ENCODE results near the gene ZXDC.
A peak's percentile ranks its signal among the peaks of the same experiment; 100 is the strongest.

The ZXDC gene

DNA sequence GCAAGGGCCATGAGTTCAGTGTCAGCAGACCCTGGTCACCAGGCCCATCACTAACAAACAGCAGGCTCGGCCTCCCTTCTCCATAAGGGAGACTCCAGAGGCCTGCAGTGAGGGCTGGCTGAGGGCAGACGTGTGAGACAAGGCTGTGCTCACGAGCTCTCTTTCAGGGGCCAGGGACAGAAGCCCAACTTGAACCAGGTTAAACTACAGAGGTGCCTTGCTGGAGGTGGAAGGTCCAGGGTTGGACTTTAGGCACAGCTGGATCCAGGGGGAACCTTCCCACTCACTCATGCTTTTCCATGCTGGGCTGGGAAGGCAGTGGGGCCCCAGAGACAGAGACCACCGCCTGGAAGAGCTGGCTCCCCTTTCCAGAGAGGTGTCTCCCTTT is 62.0 kb downstream of the ZXDC start:
- DNase-seq = no peak

GRCh38 chr3:126412841-126413692 is 62.6 kb downstream of the ZXDC start:
- DNase-seq = no peak

GRCh38 chr3:126408099-126408498 is 67.6 kb downstream of the ZXDC start:
- DNase-seq = no peak

GRCh38 chr3:126407412-126408044 is 68.2 kb downstream of the ZXDC start:
- no peak for DNase-seq

DNA sequence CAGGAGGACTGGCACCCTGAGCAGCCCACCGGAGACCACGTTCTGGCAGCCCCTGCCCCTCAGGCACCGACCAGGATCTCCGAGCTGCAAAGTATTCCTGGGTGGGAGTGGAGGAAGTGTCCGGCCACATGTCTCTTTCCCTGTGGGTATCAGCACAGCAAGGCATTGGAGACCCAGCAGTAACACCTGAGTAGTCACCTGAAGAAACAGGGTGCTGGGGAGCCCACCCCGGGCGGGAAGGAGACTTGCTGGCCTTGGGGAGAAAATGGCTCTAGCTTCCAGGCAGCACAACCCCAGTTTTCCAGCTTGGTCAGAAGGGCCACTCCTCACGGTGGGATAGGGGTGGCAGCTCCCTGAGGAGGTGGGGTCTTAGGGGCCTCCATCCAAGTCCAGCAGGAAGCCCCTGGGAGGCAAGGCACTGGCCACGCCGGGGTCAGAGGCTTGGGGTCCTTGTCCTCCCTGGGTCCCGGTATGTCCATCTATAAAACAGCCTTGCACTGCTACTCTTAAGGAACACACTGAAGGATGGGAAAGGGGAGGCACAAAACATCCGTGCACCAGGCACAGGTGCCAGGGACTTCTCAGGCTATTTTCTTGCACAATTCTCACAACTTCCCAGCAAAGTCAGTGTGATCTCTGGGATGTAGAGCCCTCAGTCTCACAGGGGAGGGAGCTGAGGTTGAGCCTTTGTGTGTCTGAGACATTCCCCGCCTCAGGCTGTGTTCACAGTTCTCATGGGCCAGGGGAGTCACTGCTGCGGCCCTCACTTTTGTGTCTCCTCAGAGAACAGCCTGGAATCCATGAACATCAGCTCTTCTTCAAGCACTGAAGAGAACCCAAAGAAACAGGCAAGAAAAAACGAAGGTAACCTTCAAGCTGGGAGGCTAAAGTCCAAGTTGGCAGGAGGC is 69.0 kb downstream of the ZXDC start:
- no peak for DNase-seq

DNA sequence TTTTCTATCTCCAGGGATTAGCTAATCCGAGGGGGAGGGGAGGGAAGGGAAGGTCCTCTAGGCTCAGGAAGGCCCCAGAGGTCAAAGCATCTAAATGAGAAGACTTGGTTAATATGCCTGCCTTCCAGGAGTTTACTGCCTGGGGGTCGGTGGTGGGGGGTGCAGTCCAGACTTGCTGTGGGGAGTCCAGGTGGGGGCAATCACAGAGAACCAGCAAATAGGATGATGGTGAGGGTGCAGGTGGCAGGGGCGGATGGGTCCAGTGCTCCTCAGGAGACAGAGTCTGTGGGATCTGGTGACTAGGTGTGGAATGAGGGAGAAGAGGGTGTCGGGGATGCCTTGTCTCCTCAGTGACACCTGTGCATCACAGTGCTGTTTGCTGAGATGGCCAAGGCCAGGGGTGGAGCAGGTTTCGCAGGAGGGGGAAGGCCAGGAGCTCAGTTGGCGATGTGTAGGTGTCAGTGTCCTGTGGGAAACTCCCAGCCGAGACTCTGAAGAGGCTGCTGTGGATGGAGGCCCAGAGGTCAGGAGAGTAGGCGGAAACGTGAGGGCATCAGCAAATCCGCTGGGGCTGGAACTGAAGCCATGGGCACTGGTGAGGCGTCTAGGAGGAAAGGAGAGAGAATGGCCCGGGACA is 72.9 kb downstream of the ZXDC start:
- DNase-seq = no peak

GRCh38 chr3:126402178-126402577 is 73.5 kb downstream of the ZXDC start:
- DNase-seq = no peak

- DNase-seq = no peak
These were observed 74.0 kb downstream of the ZXDC start for GRCh38 chr3:126401611-126402160.

GRCh38 chr3:126399756-126400155 is 75.9 kb downstream of the ZXDC start:
- DNase-seq = no peak

DNA sequence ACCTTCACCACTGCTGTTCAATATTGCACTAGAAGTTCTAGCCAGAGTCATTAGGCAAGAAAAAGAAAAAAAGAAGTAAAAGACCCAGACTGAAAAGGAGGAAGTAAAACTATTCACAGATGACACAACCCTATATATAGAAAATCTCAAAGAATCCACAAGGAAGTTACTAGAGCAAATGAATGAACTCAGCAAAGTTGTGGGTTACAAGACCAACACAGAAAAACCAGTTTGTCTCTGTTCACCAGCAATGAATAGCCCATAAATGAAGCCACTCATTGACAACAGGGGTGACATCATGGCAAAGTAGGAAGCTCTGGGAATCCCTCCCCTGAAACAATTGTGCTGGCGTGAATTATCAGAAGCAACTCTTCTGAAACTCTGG is 76.3 kb downstream of the ZXDC start:
- DNase-seq = peak; percentile 81 to 96 (median 89)

GRCh38 chr3:126398423-126399350 is 77.0 kb downstream of the ZXDC start:
- DNase-seq = no peak

- DNase-seq = no peak
These were observed 77.9 kb downstream of the ZXDC start for GRCh38 chr3:126397610-126398422.

- DNase-seq = no peak
These were observed 79.2 kb downstream of the ZXDC start for GRCh38 chr3:126396536-126396935.

DNA sequence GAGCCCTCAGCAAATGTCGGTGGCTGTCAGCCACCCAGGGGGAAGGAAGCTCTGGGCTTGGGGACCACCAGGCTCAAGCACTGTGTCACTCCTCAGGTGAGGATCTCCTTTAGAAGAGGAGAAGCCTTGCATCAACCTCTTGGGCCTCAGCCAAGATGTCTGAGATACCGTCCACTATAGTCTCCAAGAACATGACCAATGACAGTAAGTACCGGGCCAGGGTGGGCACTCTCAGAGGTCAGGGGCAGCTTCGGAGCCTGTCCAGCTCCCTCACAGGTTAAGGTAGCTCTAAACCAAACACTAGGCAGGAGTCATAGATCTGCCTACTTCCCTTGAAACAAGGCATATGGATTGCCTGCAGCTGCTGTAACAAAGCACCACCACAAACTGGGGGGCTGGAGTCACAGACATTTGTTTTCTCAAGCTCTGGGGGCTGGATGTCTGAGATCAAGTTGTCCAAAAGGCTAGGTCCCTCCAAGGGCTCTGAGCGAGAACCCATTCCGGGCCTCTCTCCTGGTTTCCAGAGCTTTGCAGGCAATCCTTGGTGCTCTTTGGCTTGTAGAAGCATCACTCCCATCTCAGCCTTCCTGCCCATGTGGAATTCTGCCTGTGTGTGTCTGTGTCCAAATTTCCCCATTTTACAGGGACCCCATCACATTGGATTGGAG is 79.7 kb downstream of the ZXDC start:
- DNase-seq = no peak

DNA sequence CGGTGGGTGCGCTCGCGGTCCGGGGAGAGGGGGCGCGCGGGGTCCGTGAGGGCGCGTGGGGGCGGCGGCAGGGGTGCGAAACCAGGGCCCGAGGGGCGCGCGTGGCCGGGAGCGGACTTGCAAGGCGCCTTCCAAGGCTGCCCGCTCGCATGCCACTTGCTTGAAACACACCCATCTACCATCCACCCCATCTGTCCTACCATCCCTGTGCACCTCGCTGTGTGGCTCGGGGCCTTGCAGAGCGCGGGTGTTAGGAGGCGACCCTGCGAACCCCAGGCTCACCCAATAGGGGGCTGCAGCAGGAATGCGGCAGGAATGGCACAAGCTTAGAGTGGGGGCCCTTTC is 80.7 kb downstream of the ZXDC start:
- no peak for DNase-seq

- DNase-seq = peak in 3 of 4 experiments; percentile 13 to 33 (median 33)
These were observed 81.3 kb downstream of the ZXDC start, which contains the start of gene CFAP100 for GRCh38 chr3:126394179-126394976. Gene CFAP100, plus strand, starts transcription at chr3:126394909. Its CDS starts 1,092 bp downstream, at chr3:126396001.

DNA sequence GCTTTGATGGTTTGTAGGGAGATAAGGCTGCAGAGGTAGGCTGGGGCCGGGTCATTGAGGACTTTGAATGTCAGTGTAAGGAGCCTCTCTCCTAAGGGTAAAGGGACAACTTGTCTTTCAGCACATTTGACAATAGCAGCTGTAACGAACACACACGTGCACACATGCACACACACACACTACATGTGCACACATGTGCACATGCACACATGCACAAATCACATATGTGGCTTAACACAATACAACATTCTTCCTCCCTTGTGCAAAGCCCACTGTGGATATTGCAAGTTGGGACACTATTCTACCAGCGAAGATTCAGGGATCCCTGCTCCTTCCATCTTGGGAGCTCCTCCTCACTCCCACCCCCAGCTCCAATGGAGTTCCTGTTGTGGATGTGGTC is 82.1 kb downstream of the ZXDC start:
- no peak for DNase-seq

DNA sequence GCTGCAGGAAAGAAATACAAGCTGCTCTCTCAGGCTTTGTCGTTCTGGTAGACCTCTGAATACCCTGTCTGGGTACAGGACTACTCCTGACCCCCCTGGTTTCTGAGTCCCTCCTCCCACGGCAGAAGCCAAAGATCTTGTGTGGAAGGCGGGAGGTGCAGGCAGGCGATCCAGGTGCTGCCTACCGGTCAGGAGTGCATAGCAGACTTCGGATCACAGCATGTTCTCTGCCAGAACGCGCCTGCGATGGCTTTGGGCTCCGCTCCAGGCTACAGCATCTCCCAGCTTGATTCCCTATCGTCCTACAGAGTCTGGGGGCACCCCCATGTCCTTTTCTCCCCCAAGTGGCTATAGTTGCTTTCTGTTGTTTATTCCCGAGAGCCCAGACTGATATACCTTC is 83.4 kb downstream of the ZXDC start:
- DNase-seq = no peak

DNA sequence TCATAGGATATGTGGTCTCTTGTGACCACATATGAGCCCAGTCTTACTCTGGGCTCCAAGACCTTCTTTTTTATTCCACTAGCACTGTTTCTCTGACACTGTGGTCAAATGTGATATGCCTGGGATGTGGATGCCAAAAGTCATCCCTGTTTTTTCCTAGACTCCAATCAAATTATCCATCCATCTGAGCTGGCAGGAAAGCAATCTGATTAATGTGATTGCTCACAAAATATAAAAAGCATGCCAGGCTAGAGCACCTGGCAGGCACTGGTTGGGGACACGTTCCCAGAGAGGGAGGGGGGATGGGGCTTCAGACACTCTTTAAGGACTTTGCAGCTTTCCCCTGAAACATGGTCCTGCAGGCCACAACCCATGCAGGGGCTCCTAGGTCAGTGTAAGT is 84.1 kb downstream of the ZXDC start:
- DNase-seq = no peak
